Stimulated activated CD8-positive, alpha-beta memory T cell treated with anti-CD3 and anti-CD28 coated beads, Interleukin-2, amount 100 ng/mL, for 1 hour (primary cell): Measurements from ENCODE around the gene INSYN2B.
"Not testable (repeated sequence)": the region's sequence is repeated elsewhere in the genome, so short reads cannot be mapped to it uniquely, and the experiment has no call there.

Experiments used
- DNase-seq, 2 donors: peaks; one replicate each; pipeline ENCODE4 v3.0.0-alpha.2; 2020; ENCODE audit warnings: low read depth in 2 of 2

The INSYN2B gene

GRCh38 chr5:169971780-169972179, 8.5 kb downstream of the INSYN2B start:
- DNase-seq: no peak

- DNase-seq: no peak
Measured at GRCh38 chr5:169970911-169971765, 9.2 kb downstream of the INSYN2B start.

GRCh38 chr5:169970339-169970738, 10.0 kb downstream of the INSYN2B start:
- DNase-seq: no peak

GRCh38 chr5:169964246-169964645, 16.0 kb downstream of the INSYN2B start:
- no peak for DNase-seq

GRCh38 chr5:169960659-169961058, 19.6 kb downstream of the INSYN2B start:
- DNase-seq: no peak

- DNase-seq: no peak
Measured at GRCh38 chr5:169958278-169958677, 22.0 kb downstream of the INSYN2B start.

- no peak for DNase-seq
Measured at GRCh38 chr5:169956756-169957155, 23.5 kb downstream of the INSYN2B start.

GRCh38 chr5:169956126-169956525, 24.2 kb downstream of the INSYN2B start:
- no peak for DNase-seq

- no peak for DNase-seq
Measured at GRCh38 chr5:169954786-169955185, 25.5 kb downstream of the INSYN2B start.

- not testable (repeated sequence) for DNase-seq
Measured at GRCh38 chr5:169953196-169953595, 27.1 kb downstream of the INSYN2B start.

- no peak for DNase-seq
Measured at GRCh38 chr5:169950333-169950732, 30.0 kb downstream of the INSYN2B start.

- DNase-seq: no peak
Measured at GRCh38 chr5:169946743-169947295, 33.5 kb downstream of the INSYN2B start.

- no peak for DNase-seq
Measured at GRCh38 chr5:169945831-169946261, 34.4 kb downstream of the INSYN2B start.

GRCh38 chr5:169944922-169945680, 35.2 kb downstream of the INSYN2B start:
- DNase-seq: no peak

- DNase-seq: no peak
Measured at GRCh38 chr5:169944115-169944514, 36.2 kb downstream of the INSYN2B start.

- DNase-seq: no peak
Measured at GRCh38 chr5:169943026-169943425, 37.3 kb downstream of the INSYN2B start.

- DNase-seq: no peak
Measured at GRCh38 chr5:169942181-169942580, 38.1 kb downstream of the INSYN2B start.

GRCh38 chr5:169941542-169941941, 38.8 kb downstream of the INSYN2B start:
- DNase-seq: no peak

GRCh38 chr5:169939731-169940130, 40.6 kb downstream of the INSYN2B start:
- DNase-seq: no peak

GRCh38 chr5:169938439-169938838, 41.9 kb downstream of the INSYN2B start:
- no peak for DNase-seq

GRCh38 chr5:169935762-169936161, 44.5 kb downstream of the INSYN2B start:
- no peak for DNase-seq

- DNase-seq: no peak
Measured at GRCh38 chr5:169934990-169935389, 45.3 kb downstream of the INSYN2B start.

- no peak for DNase-seq
Measured at GRCh38 chr5:169933616-169934015, 46.7 kb downstream of the INSYN2B start.
